IMR-90 (cell line): ENCODE measurements around the gene TMPRSS12. TPM values are rescaled to one million over a fixed set of nuclear protein-coding genes. Genes with fewer than 3 reads are reported as not detected.

Experiments used
- ATAC-seq: fragments of 200-7000 bp; cut with Tn5 transposase; 2 replicates; pipeline ENCODE4 v1.9.1; 2020; ENCODE audit warnings: low read depth, mild to moderate bottlenecking, moderate library complexity
- BruUV-seq: library from RNA; stranded (reverse); fragments of 400-500 nt; replicated peaks from 2 replicates; lab custom pipeline; 2021; lab: Mats Ljungman, UMichigan
- CTCF ChIA-PET: fragments of 300-600 bp; formaldehyde crosslinking; extraction: SDS; loops from one replicate; lab custom pipeline; 2021; ENCODE audit warnings: antibody characterized with exemption; lab: Yijun Ruan, JAX
- POLR2A ChIA-PET: fragments of 300-600 bp; sonication (Branson Sonifier 250); formaldehyde crosslinking; loops from one replicate; lab custom pipeline; 2022; ENCODE audit warnings: antibody characterized with exemption; ENCODE audit not compliant: unreplicated experiment; lab: Charles Lee
- DNase-seq: peaks from one replicate; pipeline ENCODE4 v3.0.0; 2013
- H2AFZ ChIP-seq: replicated peaks from 2 replicates; pipeline ENCODE3; 2013; ENCODE audit warnings: low read length, mild to moderate bottlenecking; ENCODE audit not compliant: poor library complexity
- H2AK5ac ChIP-seq: 2 replicates; pipeline ENCODE4 v1.6.1; 2013; ENCODE audit warnings: low read depth, low read length, inconsistent platforms
- H2AK9ac ChIP-seq: replicated peaks from 2 replicates; pipeline ENCODE3; 2013; ENCODE audit warnings: mild to moderate bottlenecking, low read depth, low read length, moderate library complexity; ENCODE audit not compliant: poor library complexity
- H2BK120ac ChIP-seq: 2 replicates; pipeline ENCODE4 v1.6.1; 2013; ENCODE audit warnings: low read depth, low read length, inconsistent platforms
- H2BK15ac ChIP-seq: 3 replicates; pipeline ENCODE4 v1.6.1; 2013; ENCODE audit warnings: low read depth, low read length, inconsistent platforms
- H2BK20ac ChIP-seq: 2 replicates; pipeline ENCODE4 v1.6.1; 2013; ENCODE audit warnings: low read depth, mild to moderate bottlenecking, inconsistent platforms, low read length, moderate library complexity
- H2BK5ac ChIP-seq: 2 replicates; pipeline ENCODE4 v1.6.1; 2013; ENCODE audit warnings: mild to moderate bottlenecking, low read depth, low read length, inconsistent platforms; ENCODE audit not compliant: poor library complexity, severe bottlenecking
- H3K14ac ChIP-seq: replicated peaks from 2 replicates; pipeline ENCODE4 v1.6.1; 2013; ENCODE audit warnings: low read depth, low read length, inconsistent platforms
- H3K18ac ChIP-seq: 2 replicates; pipeline ENCODE4 v1.6.1; 2013; ENCODE audit warnings: low read depth, low read length, control low read depth
- H3K23ac ChIP-seq: 2 replicates; pipeline ENCODE4 v1.6.1; 2013; ENCODE audit warnings: low read depth, low read length, inconsistent platforms
- H3K27ac ChIP-seq: 2 replicates; pipeline ENCODE4 v1.5.1; 2013; ENCODE audit warnings: mild to moderate bottlenecking, control low read depth, low read length; ENCODE audit not compliant: insufficient read depth
- H3K27me3 ChIP-seq: 2 replicates; pipeline ENCODE4 v1.6.1; 2013; ENCODE audit warnings: low read length; ENCODE audit not compliant: control insufficient read depth, insufficient read depth
- H3K36me3 ChIP-seq: 2 replicates; pipeline ENCODE4 v1.6.1; 2013; ENCODE audit warnings: low read length, mixed read lengths; ENCODE audit not compliant: control insufficient read depth, insufficient read depth
- H3K4ac ChIP-seq: 2 replicates; pipeline ENCODE4 v1.6.1; 2013; ENCODE audit warnings: low read depth, low read length, inconsistent platforms
- H3K4me1 ChIP-seq: 2 replicates; pipeline ENCODE4 v1.6.1; 2013; ENCODE audit warnings: low read length, mixed read lengths; ENCODE audit not compliant: control insufficient read depth, insufficient read depth
- H3K4me2 ChIP-seq: 2 replicates; pipeline ENCODE4 v1.6.1; 2013; ENCODE audit warnings: low read depth, mild to moderate bottlenecking, control low read depth, low read length, moderate library complexity
- H3K4me3 ChIP-seq: 2 replicates; pipeline ENCODE4 v1.5.1; 2013; ENCODE audit warnings: low read depth, mild to moderate bottlenecking, control low read depth, low read length, moderate library complexity; ENCODE audit not compliant: insufficient read depth
- H3K56ac ChIP-seq: 2 replicates; pipeline ENCODE4 v1.6.1; 2013; ENCODE audit warnings: low read length, inconsistent platforms; ENCODE audit not compliant: insufficient read depth; ENCODE audit errors: extremely low read depth
- H3K79me1 ChIP-seq, 2 experiments: 2 replicates each; pipeline ENCODE4 v1.6.1; 2013; ENCODE audit warnings: low read length in 2 of 2, inconsistent platforms in 1 of 2, low read depth in 1 of 2
- H3K9ac ChIP-seq: 2 replicates; pipeline ENCODE4 v1.6.1; 2013; ENCODE audit warnings: low read depth, low read length, control low read depth
- H3K9me1 ChIP-seq: 2 replicates; pipeline ENCODE4 v1.6.1; 2013; ENCODE audit warnings: low read length, inconsistent platforms; ENCODE audit not compliant: insufficient read depth
- H3K9me3 ChIP-seq: 2 replicates; pipeline ENCODE4 v1.6.1; 2013; ENCODE audit warnings: low read length; ENCODE audit not compliant: control insufficient read depth, insufficient read depth
- H4K20me1 ChIP-seq: 2 replicates; pipeline ENCODE4 v1.6.1; 2013; ENCODE audit warnings: low read length, inconsistent platforms; ENCODE audit not compliant: insufficient read depth
- H4K5ac ChIP-seq: 2 replicates; pipeline ENCODE4 v1.6.1; 2013; ENCODE audit warnings: mild to moderate bottlenecking, low read depth, low read length, control low read depth
- H4K8ac ChIP-seq, 2 experiments: 2 replicates each; pipeline ENCODE4 v1.6.1; 2013; ENCODE audit warnings: low read depth in 2 of 2, low read length in 2 of 2, control low read depth in 1 of 2, inconsistent platforms in 1 of 2
- H4K91ac ChIP-seq: 2 replicates; pipeline ENCODE4 v1.6.1; 2013; ENCODE audit warnings: low read depth, low read length, inconsistent platforms; ENCODE audit not compliant: insufficient read depth
- BHLHE40 ChIP-seq: fragments of 150-350 bp; IDR thresholded peaks from 2 replicates; pipeline ENCODE4 v1.6.1; 2016; ENCODE audit warnings: mild to moderate bottlenecking, low read depth, low read length
- CEBPB ChIP-seq: IDR thresholded peaks from 2 replicates; pipeline ENCODE4 v1.6.1; 2012; ENCODE audit warnings: low read depth, low read length, improper control_type of control experiment
- CHD1 ChIP-seq: IDR thresholded peaks from 2 replicates; pipeline ENCODE4 v1.6.1; 2012; ENCODE audit warnings: low read depth, low read length, improper control_type of control experiment
- CTCF ChIP-seq: conservative IDR thresholded peaks from 2 replicates; pipeline ENCODE4 v1.5.1; 2012; ENCODE audit warnings: mild to moderate bottlenecking, low read depth, low read length, improper control_type of control experiment
- ELK1 ChIP-seq: fragments of 150-350 bp; IDR thresholded peaks from 2 replicates; pipeline ENCODE4 v1.6.1; 2016; ENCODE audit warnings: low read depth, mild to moderate bottlenecking, low read length, moderate library complexity, borderline replicate concordance
- FOS ChIP-seq: fragments of 150-350 bp; IDR thresholded peaks from 2 replicates; pipeline ENCODE4 v1.6.1; 2016; ENCODE audit warnings: low read depth, low read length
- MAFK ChIP-seq: IDR thresholded peaks from 2 replicates; pipeline ENCODE4 v1.6.1; 2012; ENCODE audit warnings: low read depth, low read length, improper control_type of control experiment
- MAZ ChIP-seq: IDR thresholded peaks from 2 replicates; pipeline ENCODE4 v1.6.1; 2012; ENCODE audit warnings: low read depth, mild to moderate bottlenecking, low read length, improper control_type of control experiment, moderate library complexity, borderline replicate concordance
- MXI1 ChIP-seq: IDR thresholded peaks from 2 replicates; pipeline ENCODE4 v1.6.1; 2012; ENCODE audit warnings: low read depth, mild to moderate bottlenecking, low read length, moderate library complexity, borderline replicate concordance
- NFE2L2 ChIP-seq: fragments of 150-350 bp; IDR thresholded peaks from 2 replicates; pipeline ENCODE4 v1.6.1; 2016; ENCODE audit warnings: low read depth, mild to moderate bottlenecking, low read length
- POLR2A ChIP-seq: IDR thresholded peaks from 2 replicates; pipeline ENCODE4 v1.6.1; 2012; ENCODE audit warnings: mild to moderate bottlenecking, low read depth, low read length
- RAD21 ChIP-seq: IDR thresholded peaks from 2 replicates; pipeline ENCODE4 v1.6.1; 2012; ENCODE audit warnings: low read length, improper control_type of control experiment
- RCOR1 ChIP-seq: IDR thresholded peaks from 2 replicates; pipeline ENCODE4 v1.6.1; 2012; ENCODE audit warnings: mild to moderate bottlenecking, low read length, improper control_type of control experiment; ENCODE audit not compliant: insufficient replicate concordance
- RFX5 ChIP-seq: IDR thresholded peaks from 2 replicates; pipeline ENCODE4 v1.8.0; 2012; ENCODE audit warnings: low read depth, mild to moderate bottlenecking, low read length, moderate library complexity
- SMC3 ChIP-seq: fragments of 150-350 bp; IDR thresholded peaks from 2 replicates; pipeline ENCODE4 v1.6.1; 2016; ENCODE audit warnings: low read depth, mild to moderate bottlenecking, antibody characterized with exemption, low read length, moderate library complexity
- USF2 ChIP-seq: fragments of 150-350 bp; IDR thresholded peaks from 2 replicates; pipeline ENCODE4 v1.6.1; 2017; ENCODE audit warnings: mild to moderate bottlenecking, antibody characterized with exemption, low read length, low read depth
- WGBS, 2 experiments: methylation state at CpG; one replicate each; pipeline versions ENCODE4 v1.1.5 to v1.1.7; 2013; ENCODE audit warnings: missing lambda C conversion rate in 2 of 2; ENCODE audit not compliant: insufficient read length in 1 of 2; ENCODE audit errors: extremely low coverage in 2 of 2; 5-methylcytosine and 5-hydroxymethylcytosine counted together
- dilution Hi-C: fragments of 300-500 bp; cut with HindIII; formaldehyde crosslinking; loops from one replicate; pipeline ENCODE4 v1.14.3; 2018; ENCODE audit warnings: low sequenced_read_pairs; ENCODE audit not compliant: unreplicated experiment
- in situ Hi-C: fragments of 300-500 bp; cut with MboI; formaldehyde crosslinking; loops from 3 replicates; pipeline ENCODE4 v1.14.3; 2019; ENCODE audit warnings: low sequenced_read_pairs, inconsistent platforms, mixed read lengths
- intact Hi-C: fragments of 100-400 bp; cut with micrococcal nuclease; formaldehyde crosslinking; loops from 2 replicates; pipeline ENCODE4 v1.10.0; 2022
- polyA plus RNA-seq, 3 experiments: library from polyadenylated mRNA; depleted of rRNA; stranded (reverse); fragments of >200 nt; gene quantifications; 2 replicates each; pipeline ENCODE4 v1.2.3, GENCODE V29; 2012; ENCODE audit warnings: low replicate concordance in 1 of 3
- total RNA-seq: library from RNA; depleted of rRNA; stranded (reverse); fragments of >200 nt; gene quantifications from 2 replicates; pipeline ENCODE4 v1.2.3, GENCODE V29; 2012

The TMPRSS12 gene
- total and polyA plus RNA-seq, 2 of the 4 experiments (the other 2 are of a cell fraction) = not detected

- Histone ChIP-seq H3K9me3 (peaks cover 6% of the 10 kb centered on the region; the same call in 1 of the 2 replicates), H2AK5ac (peak overlapping the region; percentile 20; the same call in 1 of the 2 replicates), H3K27ac (peak overlapping the region; percentile 66), H2BK20ac (peak overlapping the region; percentile 88), H3K36me3 (0 out of 2 replicates have a peak, but pooled peaks cover 2% of the 10 kb centered on the region), H4K5ac (peak overlapping the region; percentile 60), H3K18ac (peak overlapping the region; percentile 89), H3K9me1 (peaks cover 6% of the 10 kb centered on the region; the same call in 1 of the 2 replicates), H2BK5ac (peak overlapping the region; percentile 94), H2BK15ac (peak overlapping the region; percentile 62), H3K79me1 (no peaks in the 10 kb centered on the region), H3K56ac (peak overlapping the region; percentile 46; the same call in 1 of the 2 replicates), H4K20me1 (no peaks in the 10 kb centered on the region), H3K23ac (peak overlapping the region; percentile 30; the same call in 1 of the 2 replicates), H3K14ac (peak overlapping the region; percentile 66), H3K4ac (peak overlapping the region; percentile 87), H3K4me2 (peak overlapping the region; percentile 83), H2BK120ac (peak overlapping the region; percentile 82), H2AK9ac (no peak overlapping the region), H2AFZ (no peak overlapping the region), H3K4me3 (no peak overlapping the region; the same call in 1 of the 2 replicates), H3K27me3 (no peaks in the 10 kb centered on the region), H4K8ac (peak overlapping the region; percentile 32 to 72; a peak in 3 of 4 replicates), H3K4me1 (peaks cover 17% of the 10 kb centered on the region), H3K9ac (peak overlapping the region; percentile 62; the same call in 1 of the 2 replicates), H4K91ac (peak overlapping the region; percentile 67; the same call in 1 of the 2 replicates)
- in situ Hi-C loops (no loop called here), dilution Hi-C loops (no loop called here), intact Hi-C loops (no loop called here)
- ATAC-seq = peak; percentile 35
- no peak for TF ChIP-seq CTCF
- TF ChIP-seq USF2 = no peak
- TF ChIP-seq MXI1 = no peak
- no peak for TF ChIP-seq RCOR1
- no peak for TF ChIP-seq MAFK
- no peak for TF ChIP-seq POLR2A
- no peak for TF ChIP-seq CEBPB
- no peak for TF ChIP-seq RAD21
- no peak for TF ChIP-seq ELK1
- TF ChIP-seq SMC3 = no peak
- no peak for TF ChIP-seq NFE2L2
- TF ChIP-seq BHLHE40 = no peak
- no peak for TF ChIP-seq MAZ
- no peak for TF ChIP-seq FOS
- TF ChIP-seq RFX5 = no peak
- TF ChIP-seq CHD1 = no peak
- no CpG with 5 or more reads among the region's 3 CpGs for WGBS, 2 experiments
- no TSS peak for BruUV-seq
- ChIA-PET CTCF (no interaction called here), POLR2A (interaction anchor here (0.5 kb wide), 1 partner anchor 147 kb away, joined by 3 read pairs; no protein-coding TSS in a partner anchor)
- no peak for DNase-seq
Measured at GRCh38 chr12:50934371-50934851, 91.7 kb downstream of the TMPRSS12 start.
